ENCODE measurements around the gene CAMSAP3. TPM values are rescaled to one million over a fixed set of nuclear protein-coding genes. Genes with fewer than 3 reads are reported as not detected.
"Not testable (repeated sequence)": the region's sequence is repeated elsewhere in the genome, so short reads cannot be mapped to it uniquely, and the experiment has no call there.

Gene CAMSAP3
- total RNA-seq, 1 donor from 2014 or later: 5.7 TPM

DNA sequence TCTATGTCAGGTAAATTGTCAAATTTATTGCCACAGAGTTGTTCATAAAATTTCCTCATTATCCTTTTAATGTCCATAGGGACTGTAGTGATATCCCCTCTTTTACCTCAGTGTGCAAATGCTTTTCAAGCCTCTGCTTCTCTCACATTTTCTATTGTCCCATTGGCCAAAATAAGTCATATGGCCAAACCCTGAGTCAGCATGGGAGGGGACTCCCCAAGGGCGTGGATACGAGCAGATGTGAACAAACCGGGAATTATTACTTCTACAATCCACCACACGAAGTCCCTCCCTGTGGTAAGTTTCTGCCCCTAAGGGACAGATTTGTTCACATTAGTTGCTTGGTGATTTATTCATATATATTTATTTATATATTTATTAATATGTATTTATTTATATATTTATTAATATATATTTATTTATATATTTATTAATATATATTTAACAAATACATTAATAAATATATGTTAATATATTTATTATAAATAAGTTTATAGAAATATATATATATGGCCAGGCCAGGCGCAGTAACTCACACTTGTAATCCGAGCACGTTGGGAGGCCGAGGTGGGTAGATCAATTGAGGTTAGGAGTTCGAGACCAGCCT is 20.1 kb upstream of the CAMSAP3 start:
- no peak for DNase-seq

DNA sequence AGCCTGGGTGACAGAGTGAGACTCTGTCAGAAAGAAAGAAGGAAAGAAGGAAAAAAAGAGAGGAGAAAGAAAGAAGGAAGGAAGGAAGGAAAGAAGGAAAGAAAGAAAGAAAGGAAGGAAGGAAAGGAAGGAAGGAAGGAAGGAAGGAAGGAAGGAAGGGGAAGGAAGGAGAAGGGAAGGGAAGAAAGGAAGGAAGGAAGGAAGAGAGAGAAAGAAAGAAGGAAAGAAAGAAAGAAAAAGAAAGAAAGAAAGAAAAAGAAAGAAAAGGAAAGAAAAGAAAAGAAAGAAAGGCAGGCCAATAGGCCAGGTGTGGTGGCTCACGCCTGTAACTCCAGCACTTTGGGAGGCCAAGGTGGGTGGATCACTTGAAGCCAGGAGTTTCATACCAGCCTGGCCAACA is 18.2 kb upstream of the CAMSAP3 start:
- not testable (repeated sequence) for DNase-seq

DNA sequence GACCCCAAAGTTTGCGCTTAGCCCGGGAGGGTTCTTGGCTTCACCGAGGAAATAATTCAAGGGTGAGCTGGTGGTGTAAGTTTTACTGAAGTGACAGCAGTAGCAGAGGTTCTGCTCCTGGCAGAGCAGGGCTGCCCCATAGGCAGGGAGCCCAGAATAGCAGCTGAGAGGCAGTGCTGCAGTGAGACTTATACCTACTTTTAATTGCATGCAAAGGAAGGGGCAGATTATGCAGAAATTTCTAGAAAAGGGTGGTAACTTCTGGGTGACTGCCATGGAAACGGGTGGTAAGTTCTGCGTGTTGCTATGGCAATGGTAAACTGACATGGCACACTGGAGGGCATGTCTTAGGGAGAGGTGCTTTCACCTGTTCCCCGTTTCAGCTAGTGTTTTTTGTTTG is 17.5 kb upstream of the CAMSAP3 start:
- DNase-seq: no peak

DNA sequence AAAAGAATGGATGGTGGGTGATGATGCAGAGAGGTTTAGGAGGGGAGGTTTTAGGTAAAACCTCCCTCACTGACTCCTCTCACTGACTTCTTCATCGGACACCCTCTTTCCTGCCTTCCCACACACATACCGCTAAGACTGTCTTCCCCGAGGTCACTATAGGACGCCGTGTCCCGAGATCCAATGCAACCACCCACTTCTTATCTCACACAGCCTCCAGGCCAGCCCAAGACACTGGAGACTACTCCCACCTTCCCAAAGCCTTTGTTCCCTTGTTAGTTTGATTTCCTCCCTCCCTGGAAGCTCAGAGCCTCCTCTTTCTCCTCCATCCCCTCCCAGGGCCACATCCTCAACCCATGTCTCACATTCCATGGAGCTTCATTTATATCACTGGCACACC is 16.5 kb upstream of the CAMSAP3 start:
- no peak for DNase-seq

DNA sequence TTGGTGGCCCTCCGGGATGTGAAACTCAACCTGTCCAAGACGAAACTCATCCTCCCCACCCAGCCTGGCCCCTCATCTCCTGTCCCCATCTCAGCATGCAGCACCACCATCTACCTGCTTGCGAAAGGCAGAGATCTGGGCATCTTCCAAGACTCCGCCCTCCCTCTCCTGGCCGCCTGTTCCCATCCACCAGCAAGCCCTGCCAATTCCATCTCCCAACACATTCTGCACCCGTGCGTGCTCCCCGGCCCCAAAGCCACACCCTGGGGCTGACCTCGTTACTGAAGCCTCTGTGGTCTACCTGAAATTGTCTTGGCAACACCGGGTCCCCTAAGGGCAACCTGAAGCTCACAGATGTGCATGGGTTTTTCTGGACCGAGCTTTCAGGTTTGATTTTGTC is 13.2 kb upstream of the CAMSAP3 start:
- DNase-seq: no peak

DNA sequence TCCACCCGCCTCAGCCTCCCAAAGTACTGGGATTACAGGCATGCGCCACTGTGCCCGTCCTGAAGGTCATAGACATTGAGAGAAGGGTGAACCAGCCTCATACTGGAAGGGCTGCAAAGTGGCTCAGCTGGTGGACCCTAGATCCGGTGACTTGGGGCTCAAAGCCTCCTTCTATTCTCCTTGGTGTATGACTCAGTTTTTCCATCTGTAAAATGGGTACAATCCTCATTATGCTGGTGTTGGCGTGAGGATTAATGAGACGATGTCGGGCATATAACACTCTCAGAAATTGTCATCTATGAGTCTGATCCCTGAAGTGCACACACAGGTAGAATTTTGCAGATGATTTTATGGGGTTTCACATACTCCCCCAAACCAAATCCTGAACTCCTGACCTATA is 5.8 kb upstream of the CAMSAP3 start:
- no peak for DNase-seq

DNA sequence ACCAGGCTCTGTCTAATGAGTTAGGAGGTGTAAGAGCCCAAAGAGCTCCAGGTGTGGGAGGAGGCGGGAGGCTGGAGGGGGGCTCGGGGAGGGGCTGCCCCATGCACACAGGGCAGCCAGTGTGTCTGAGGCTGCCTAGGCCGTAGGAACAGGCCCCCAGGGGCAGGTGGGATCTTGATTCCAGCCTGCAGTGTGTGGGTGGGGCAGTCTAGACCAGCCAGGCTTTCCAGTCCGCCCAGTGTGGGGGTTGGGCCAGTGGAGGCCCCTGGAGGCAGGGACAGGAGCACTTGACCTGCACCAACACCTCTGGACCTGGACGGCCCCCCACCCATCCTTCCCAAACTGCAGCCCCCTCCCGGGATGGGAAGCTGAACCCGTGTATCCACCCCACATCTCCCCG is 5.4 kb upstream of the CAMSAP3 start:
- DNase-seq: no peak

DNA sequence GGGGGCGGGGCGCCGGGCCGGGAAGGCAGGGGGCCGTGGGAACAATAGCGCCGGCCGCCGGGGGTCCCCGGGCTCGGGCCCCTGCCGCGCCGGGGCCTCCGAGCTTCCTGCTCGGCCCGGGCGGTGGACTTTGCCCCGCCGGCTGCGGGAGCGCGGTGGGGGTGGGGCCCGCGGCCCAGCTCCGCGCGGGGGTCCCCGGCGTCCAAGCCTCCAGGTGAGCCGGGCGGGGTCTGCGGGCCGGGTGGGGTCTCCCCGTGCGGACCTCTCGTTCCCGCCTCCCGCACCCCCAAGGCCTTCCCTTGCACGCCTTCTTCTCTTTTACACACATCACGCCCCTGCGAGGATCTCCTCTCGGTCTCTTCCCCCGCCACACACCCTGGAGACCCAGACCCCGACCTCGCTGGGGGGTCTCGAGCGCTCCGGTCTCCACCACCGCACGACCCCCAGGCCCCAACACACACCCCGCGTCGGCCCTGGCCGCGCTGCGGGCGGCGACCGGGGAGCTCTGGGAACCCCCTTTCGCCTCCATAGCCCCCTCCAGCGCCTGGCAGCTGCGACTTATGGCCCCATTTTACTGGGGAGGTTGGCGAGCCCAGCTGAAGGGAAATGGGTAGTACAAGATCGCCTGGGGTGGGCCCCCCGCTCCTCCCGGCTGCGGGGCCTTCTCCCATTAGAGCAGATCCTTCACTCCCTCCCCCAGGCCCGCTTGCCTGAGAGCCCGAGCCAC is 711 bp downstream of the CAMSAP3 start:
- no peak for DNase-seq

DNA sequence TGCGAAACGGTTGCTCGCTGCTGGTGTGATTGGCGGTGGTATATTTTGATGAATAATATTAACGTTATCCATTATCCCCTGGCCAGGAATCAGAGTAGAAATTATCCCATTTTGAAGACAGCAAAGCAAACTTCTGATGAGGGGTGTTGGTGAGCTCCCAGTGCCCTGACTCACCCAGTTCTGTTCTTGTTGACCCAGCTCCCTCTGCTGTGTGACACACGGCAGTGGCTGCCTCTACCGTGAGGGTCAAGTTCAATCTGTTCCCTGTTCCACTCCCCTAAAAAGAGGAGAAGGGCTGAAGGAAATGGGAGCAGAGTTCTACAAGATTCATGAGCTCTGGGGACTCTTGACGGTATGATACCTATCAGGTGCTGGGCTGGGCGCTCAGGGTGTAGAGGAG is 2.0 kb downstream of the CAMSAP3 start:
- no peak for DNase-seq

DNA sequence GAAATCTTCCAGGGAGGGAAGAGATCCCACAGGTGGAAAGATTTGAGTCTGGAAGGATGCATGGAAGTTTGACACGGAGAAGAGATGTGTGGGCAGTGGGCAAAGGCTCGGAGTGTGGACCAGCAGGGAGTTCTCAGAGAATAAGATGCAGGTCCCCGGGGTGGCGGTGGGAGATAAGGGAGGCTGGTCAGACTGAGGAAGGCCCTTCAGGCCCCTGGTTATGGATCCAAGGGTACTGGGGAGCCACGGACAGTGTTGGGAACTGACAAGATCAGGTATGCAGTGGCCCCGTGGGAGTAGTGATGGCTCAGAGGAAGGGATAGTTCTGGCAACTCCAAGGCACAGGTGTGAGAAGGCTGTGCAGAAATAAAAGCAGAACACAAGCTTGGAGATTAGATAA is 2.5 kb downstream of the CAMSAP3 start:
- DNase-seq: no peak

DNA sequence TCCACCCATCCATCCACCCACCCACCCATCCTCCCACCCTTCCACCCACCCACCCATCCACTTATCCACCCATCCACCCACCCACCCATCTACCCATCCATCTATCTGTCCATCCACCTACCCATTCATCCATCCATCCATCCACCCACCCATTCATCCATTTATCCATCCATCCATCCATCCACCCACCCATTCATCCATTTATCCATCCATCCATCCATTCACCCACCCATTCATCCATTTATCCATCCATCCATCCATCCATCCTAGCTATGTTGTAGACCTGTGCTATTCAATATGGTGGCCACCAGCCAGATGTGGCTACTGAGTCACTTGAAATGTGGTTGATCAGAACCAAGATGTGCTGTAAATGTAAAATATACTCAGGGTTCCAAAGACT is 5.1 kb downstream of the CAMSAP3 start:
- DNase-seq: no peak

DNA sequence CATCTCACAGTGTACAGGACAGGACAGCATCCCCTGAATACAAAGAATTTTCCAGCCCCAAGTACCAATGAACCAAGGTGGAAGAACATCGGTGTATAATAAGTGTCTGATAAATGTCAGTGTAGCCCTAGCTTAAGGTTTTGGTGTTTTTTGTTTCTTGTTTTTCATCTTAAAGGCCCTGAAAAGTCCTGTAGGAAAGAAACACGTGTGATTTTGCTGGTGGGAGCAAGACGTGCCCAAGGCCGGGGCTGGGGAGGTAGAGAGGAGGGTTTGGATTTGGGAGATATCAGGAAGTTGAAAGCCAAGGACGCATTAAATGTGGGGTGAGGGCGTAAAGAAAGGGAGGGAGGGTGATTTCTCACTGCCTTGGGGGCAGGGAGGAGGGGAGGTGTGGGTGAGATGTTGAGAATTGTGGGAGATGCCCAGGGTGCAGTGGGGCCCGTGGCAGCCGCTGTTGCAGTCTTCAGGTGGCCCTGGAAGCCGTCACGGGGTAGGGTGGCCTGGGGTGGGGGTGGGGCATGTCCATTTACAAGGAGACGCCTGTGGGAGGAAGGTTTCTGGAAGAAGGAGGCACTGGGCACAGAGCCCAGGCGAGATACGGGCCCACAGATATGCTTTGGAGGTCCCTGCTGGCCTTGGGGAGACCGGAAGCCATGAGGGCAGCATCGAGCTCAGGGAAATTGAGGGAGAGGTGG is 6.7 kb downstream of the CAMSAP3 start:
- no peak for DNase-seq

DNA sequence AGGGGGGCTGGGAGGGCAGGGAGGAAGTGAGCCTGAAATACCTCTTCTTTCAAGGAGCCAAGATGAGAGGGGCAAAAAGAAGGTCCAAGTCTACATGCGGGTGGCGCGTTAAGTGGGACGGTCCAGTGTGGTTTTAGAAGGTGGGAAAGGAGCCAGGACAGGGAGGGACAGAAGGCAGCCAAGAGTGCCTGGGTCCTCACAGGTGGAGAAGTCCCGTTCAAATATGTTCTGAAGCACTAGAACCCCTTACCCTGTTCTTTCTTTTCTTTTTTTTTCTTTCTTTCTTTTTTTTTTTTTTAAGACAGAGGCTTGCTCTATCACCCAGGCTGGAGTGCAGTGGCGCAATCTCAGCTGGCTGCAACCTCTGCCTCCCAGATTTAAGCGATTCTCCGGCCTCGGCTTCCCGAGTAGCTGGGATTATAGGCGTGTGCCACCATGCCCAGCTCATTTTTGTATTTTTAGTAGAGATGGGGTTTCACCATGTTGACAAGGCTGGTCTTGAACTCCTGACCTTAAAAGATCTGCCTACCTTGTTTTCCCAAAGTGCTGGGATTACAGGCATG is 7.4 kb downstream of the CAMSAP3 start:
- DNase-seq: no peak

DNA sequence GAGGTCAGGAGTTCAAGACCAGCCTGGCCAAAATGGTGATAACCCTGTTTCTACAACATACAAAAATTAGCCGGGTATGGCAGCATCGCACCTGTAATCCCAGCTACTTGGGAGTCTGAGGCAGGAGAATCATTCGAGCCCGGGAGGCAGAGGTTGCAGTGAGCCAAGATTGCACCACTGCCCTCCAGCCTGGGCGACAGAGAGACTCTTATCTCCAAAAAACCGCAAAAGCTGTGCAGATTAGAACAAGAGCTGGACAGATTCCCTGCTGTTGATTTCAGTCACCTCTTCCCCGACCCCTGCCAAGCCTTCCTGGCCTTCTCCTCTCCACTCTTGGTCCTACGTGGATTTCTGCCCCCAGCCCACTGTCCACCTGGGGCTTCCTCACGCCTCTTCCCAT is 8.3 kb downstream of the CAMSAP3 start:
- no peak for DNase-seq

DNA sequence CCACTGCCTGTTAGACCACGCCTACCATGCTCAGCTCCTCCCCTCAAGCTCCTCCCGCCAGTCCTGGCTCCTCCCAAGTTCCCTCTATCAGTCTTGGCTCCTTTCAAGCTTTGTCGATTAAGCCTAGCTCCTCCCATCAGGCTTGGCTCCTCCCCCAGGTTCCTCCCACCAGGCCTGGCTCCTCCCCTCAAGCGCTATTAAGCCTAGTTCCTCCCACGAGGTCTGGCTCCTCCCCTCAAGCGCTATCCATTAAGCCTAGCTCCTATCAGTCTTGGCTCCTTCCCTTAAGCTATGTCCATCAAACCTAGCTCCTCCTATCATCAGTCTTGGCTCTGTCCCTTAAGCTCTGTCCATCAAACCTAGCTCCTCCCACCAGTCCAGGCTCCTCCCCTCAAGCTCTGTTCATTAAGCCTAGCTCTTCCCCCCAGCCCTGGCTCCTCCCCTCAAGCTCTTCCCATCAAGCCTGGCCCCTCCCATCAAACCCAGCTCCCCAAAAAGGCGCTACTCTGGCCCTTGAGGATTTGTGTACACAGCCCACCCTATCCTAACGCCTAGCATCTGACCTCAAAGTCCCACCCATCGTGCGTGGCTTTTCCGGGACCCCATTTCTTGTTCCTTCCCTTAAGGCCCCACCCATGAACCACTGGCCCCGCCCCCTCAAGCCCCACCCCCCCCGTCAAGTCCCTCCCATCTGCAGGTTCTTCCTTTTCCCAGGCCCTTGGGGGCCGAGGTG is 10.0 kb downstream of the CAMSAP3 start:
- no peak for DNase-seq

DNA sequence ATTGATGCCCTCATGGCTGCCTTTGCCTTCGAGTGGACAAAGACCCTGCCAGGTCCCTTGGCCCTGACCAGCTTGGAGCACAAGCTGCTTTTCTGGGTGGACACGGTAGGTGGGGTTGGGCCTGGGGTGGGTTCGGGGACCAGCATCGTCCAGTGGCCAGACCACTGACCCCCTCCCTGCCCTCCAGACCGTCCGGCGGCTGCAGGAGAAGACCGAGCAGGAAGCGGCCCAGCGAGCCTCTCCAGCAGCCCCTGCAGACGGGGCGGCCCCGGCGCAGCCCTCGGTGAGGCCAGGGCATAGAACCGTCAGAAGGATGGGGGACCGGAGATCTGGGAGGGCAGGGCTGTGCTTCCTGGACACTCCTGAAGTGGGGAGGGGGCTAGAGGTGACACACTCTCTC is 10.6 kb downstream of the CAMSAP3 start:
- no peak for DNase-seq

DNA sequence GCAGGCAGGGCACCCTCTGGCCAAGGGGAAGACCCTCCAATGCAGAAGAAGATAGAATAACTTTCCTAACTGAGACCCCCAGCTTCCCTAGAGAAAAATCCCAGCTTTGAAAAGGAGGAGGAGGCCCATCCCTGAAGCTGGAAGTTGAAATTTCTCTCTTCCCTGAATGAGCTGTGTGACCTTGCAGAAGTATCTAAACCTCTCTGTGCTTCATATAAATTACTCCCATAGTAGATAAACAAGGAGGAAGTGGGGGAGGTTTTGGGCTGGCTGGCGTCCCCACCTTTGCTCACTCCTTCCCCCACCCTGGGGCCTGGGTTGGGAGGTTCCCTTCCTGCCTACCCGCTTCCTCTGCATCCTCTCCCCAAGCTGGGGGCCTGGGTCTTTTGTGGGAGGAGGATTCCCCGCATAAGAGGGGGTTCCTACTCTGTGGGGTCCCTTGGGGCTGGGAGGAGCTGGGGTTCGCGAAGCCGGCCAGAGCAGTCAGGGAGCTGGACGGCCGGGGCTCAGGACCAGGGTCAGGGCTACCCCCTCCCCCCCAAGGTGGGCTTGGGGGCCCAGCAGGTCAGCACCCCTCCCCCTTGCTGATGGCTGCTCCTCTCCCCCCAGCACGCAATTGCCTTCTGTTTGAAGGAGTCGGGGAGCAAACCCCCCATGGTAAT is 11.7 kb downstream of the CAMSAP3 start:
- no peak for DNase-seq

DNA sequence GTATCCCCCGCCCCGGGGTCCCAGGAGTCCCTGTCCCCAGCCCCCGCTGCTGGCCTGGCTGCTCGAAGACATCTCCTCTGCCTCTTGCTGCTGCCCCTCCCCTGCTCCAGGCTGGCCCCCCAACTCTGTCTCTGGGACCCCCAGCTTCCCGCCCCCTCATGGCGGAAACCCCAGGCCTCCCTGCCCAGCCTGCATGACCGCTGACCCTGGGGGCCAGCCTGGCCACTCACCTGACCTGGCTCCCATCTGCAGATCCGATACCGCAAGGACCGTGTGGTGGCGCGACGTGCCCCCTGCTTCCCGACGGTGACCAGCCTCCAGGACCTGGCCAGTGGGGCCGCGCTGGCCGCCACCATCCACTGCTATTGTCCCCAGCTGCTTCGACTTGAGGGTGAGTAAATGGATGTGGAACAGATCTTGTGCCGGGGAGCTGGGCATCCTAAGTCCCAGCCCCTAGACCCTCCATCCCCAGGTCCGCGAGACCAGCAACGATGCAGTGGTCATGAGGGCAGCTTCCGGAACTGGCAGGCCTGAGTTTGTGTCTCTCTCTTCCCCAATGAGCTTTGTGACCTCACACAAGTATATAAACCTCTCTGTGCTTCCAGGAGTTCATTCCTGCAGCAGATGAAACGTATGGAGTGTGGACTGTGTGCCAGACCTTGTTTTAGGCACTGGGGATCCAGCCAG is 12.4 kb downstream of the CAMSAP3 start:
- no peak for DNase-seq

DNA sequence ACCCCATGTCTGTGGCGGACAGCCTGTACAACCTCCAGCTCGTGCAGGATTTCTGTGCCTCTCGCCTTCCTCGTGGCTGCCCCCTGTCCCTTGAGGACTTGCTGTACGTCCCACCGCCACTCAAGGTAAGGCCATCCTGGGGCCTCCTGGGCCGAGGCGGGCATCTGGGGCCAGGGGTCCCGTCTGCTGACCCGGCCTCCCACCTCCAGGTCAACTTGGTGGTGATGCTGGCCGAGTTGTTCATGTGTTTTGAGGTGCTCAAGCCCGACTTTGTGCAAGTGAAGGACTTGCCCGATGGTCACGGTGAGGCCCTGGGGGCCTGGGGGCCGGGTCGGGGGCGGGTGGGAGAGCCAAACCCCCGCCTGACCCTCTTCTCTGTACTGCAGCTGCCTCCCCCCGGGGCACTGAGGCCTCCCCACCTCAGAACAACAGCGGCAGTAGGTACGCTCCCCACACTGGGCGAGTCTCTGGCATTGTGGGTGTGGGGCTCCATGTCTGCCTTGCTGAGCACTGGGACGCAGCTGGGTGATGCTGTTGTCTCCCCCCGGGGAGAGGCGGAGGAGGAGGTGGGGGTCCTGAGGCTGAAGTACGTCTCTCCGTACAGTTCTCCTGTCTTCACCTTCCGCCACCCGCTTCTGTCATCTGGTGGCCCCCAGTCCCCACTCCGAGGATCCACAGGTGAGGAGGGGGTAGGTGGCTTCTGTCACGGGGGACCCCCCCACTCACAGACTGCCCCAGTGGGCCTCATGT is 15.0 kb downstream of the CAMSAP3 start:
- DNase-seq: no peak

DNA sequence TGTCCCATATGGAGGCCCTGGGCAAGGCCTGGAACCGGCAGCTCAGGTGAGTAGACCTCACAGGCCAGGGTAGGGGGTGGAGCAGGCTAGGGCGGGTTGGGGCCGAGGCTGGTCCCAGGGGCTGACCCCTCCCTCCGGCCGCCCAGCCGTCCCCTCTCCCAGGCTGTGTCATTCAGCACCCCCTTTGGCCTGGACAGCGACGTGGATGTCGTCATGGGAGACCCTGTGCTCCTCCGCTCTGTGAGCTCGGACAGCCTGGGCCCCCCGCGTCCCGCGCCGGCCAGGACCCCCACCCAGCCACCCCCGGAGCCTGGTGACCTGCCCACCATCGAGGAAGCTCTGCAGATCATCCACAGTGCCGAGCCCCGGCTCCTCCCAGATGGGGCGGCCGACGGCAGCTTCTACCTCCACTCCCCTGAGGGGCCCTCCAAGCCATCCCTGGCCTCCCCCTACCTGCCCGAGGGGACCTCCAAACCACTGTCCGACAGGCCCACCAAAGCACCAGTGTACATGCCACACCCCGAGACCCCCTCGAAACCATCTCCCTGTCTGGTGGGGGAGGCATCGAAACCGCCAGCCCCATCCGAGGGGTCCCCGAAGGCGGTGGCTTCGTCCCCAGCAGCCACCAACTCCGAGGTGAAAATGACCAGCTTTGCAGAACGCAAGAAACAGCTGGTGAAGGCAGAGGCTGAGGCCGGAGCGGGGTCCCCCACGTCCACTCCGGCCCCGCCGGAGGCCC is 16.0 kb downstream of the CAMSAP3 start:
- no peak for DNase-seq

Measured in skin of body (tissue), 2 donors.